ENCODE results near the gene KL. TPM values are rescaled to one million over a fixed set of nuclear protein-coding genes. Genes with fewer than 3 reads are reported as not detected.

Gene KL
- total and polyA plus RNA-seq, 12 donors, result 0.24 to 2.8 (median 0.78) TPM

- peak in 1 of 7 donors; percentile 66 for DNase-seq
- intact Hi-C loops (cut with DNase I), result no loop called here
- TF ChIP-seq CTCF (IDR thresholded peaks at IDR 0.05) (no peak), POLR2A (IDR thresholded peaks at IDR 0.05) (no peak)
- Histone ChIP-seq H3K27me3 (no peaks in the 10 kb centered on the region), H3K36me3 (replicated peaks in 1 of 2) (no peaks in the 10 kb centered on the region), H3K4me3 (no peak overlapping the region), H3K27ac (peak overlapping the region in 1 of 5 donors; percentile 50), H3K9me3 (replicated peaks in 1 of 3) (no peaks in the 10 kb centered on the region), H3K4me1 (replicated peaks in 1 of 2) (no peaks in the 10 kb centered on the region)
- 57 to 70% (median 65%) methylated on average over 14 of the region's 14 CpGs for WGBS, 4 donors
Observed at GRCh38 chr13:33033051-33033812, 17.0 kb downstream of the KL start.

DNA sequence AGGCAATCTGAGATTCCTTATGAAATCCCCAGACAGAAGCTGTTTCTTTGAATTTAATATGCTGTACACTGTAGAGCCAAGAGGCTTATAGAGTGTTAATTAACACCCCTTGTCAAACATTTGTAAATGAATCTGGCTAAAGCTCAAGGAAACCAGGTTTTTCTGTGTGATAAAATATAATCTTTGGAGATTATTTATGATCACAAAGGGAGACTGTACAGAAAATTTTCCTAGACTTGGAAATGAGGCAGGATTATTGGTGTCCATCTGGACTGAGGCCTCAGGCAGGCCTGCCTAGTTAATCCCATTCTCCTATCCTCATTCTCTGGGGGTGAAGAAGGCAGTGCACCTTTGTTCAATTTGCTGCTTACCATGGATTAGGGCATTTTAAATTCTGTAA is 17.8 kb downstream of the KL start:
- intact Hi-C loops (cut with DNase I), result no loop called here

GRCh38 chr13:33034882-33035520 is 18.8 kb downstream of the KL start:
- Histone ChIP-seq H3K27ac (no peak overlapping the region), H3K27me3 (no peaks in the 10 kb centered on the region), H3K36me3 (replicated peaks in 1 of 2) (no peaks in the 10 kb centered on the region), H3K4me1 (replicated peaks in 1 of 2) (no peaks in the 10 kb centered on the region), H3K4me3 (no peak overlapping the region), H3K9me3 (replicated peaks in 1 of 3) (no peaks in the 10 kb centered on the region)
- intact Hi-C loops (cut with DNase I), result no loop called here
- DNase-seq, result no peak
- 84 to 89% (median 87%) methylated on average over 5 of the region's 5 CpGs for WGBS, 4 donors
- no peak for TF ChIP-seq POLR2A (IDR thresholded peaks at IDR 0.05)
- no peak for TF ChIP-seq CTCF (IDR thresholded peaks at IDR 0.05)

More for the DNA sequence above, 17.8 kb downstream of the KL start:
- Histone ChIP-seq H3K9me3 (replicated peaks in 1 of 3) (no peaks in the 10 kb centered on the region), H3K4me3 (no peak overlapping the region), H3K27me3 (no peaks in the 10 kb centered on the region), H3K36me3 (replicated peaks in 1 of 2) (no peaks in the 10 kb centered on the region), H3K4me1 (replicated peaks in 1 of 2) (no peaks in the 10 kb centered on the region), H3K27ac (peak overlapping the region in 1 of 5 donors; percentile 50)
- DNase-seq, result no peak
- TF ChIP-seq CTCF (IDR thresholded peaks at IDR 0.05), result no peak
- no peak for TF ChIP-seq POLR2A (IDR thresholded peaks at IDR 0.05)

DNA sequence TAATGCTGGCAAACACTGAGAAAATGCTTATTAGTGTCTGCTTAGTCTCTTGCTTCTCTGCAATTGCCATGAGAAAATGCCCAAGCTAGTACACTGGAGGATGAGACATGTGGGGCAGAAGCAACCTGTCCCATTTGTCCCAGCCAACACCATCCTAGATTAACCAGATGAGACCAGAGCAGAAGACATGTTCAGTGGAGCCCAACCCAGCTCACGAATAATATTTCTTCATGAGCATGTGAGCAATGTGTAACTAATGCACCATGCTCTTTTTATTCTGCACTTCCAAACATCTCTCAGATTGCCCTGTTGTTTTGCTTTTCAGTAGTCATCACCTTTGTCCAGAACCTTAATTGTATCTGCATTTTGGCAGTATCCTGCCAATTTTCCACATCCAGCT is 21.4 kb downstream of the KL start:
- Histone ChIP-seq H3K4me1 (replicated peaks in 1 of 2) (no peaks in the 10 kb centered on the region), H3K27me3 (no peaks in the 10 kb centered on the region), H3K9me3 (replicated peaks in 1 of 3) (no peaks in the 10 kb centered on the region), H3K27ac (no peak overlapping the region), H3K4me3 (no peak overlapping the region), H3K36me3 (replicated peaks in 1 of 2) (no peaks in the 10 kb centered on the region)
- no peak for TF ChIP-seq CTCF (IDR thresholded peaks at IDR 0.05)
- TF ChIP-seq POLR2A (IDR thresholded peaks at IDR 0.05), result no peak
- intact Hi-C loops (cut with DNase I), result no loop called here
- WGBS, 4 donors, result 85 to 100% (median 95%) methylated on average over 1 of the region's 1 CpG
- no peak for DNase-seq

Data from adrenal gland (tissue), 12 donors.